Smooth muscle cell (in vitro differentiated cells): ENCODE data around the gene RGS13. TPM values are rescaled to one million over a fixed set of nuclear protein-coding genes. Genes with fewer than 3 reads are reported as not detected.

Experiments
- DNase-seq: peaks from one replicate; lab custom pipeline; 2025; ENCODE audit not compliant: unreplicated experiment; lab: John Stamatoyannopoulos, UW
- H2AFZ ChIP-seq: fragments of 200-600 bp; sonication (generic); 2 replicates; pipeline ENCODE4 v1.6.0; 2016; ENCODE audit warnings: antibody characterized with exemption, low read depth, mild to moderate bottlenecking
- H3F3A ChIP-seq: fragments of 200-600 bp; sonication (generic); 2 replicates; pipeline ENCODE4 v1.6.0; 2017; ENCODE audit warnings: antibody characterized with exemption, low read depth
- H3K27ac ChIP-seq: fragments of 200-600 bp; sonication (generic); 2 replicates; pipeline ENCODE4 v1.5.1; 2016; ENCODE audit warnings: low read depth, mild to moderate bottlenecking
- H3K27me3 ChIP-seq: fragments of 200-600 bp; sonication (generic); 2 replicates; pipeline ENCODE4 v1.6.1; 2016; ENCODE audit warnings: low read depth, mild to moderate bottlenecking
- H3K36me3 ChIP-seq: fragments of 200-600 bp; sonication (generic); 2 replicates; pipeline ENCODE4 v1.5.1; 2016; ENCODE audit warnings: low read depth
- H3K4me1 ChIP-seq: fragments of 200-600 bp; sonication (generic); 2 replicates; pipeline ENCODE4 v1.5.1; 2016; ENCODE audit warnings: low read depth
- H3K4me2 ChIP-seq: fragments of 200-600 bp; sonication (generic); 2 replicates; pipeline ENCODE4 v1.6.0; 2016; ENCODE audit warnings: mild to moderate bottlenecking
- H3K4me3 ChIP-seq: fragments of 200-600 bp; sonication (generic); 2 replicates; pipeline ENCODE4 v1.5.1; 2016; ENCODE audit warnings: mild to moderate bottlenecking
- H3K79me2 ChIP-seq: fragments of 200-600 bp; sonication (generic); 2 replicates; pipeline ENCODE4 v1.6.0; 2016; ENCODE audit warnings: low read depth, mild to moderate bottlenecking
- H3K9ac ChIP-seq: fragments of 200-600 bp; sonication (generic); 2 replicates; pipeline ENCODE4 v1.6.0; 2016; ENCODE audit warnings: low read depth
- H3K9me3 ChIP-seq: fragments of 200-600 bp; sonication (generic); replicated peaks from 2 replicates; pipeline ENCODE4 v1.5.1; 2016; ENCODE audit warnings: low read depth
- H4K20me1 ChIP-seq: fragments of 200-600 bp; sonication (generic); 2 replicates; pipeline ENCODE4 v1.6.0; 2016; ENCODE audit warnings: low read depth
- CTCF ChIP-seq: fragments of 200-600 bp; sonication (generic); IDR thresholded peaks from 2 replicates; pipeline ENCODE4 v1.5.1; 2017; ENCODE audit warnings: borderline replicate concordance, mild to moderate bottlenecking, antibody characterized with exemption; ENCODE audit not compliant: insufficient read depth, poor library complexity, severe bottlenecking
- WGBS: methylation state at CpG from one replicate; pipeline ENCODE4 v1.1.7; 2016; ENCODE audit warnings: low lambda C conversion rate; 5-methylcytosine and 5-hydroxymethylcytosine counted together
- polyA plus RNA-seq: library from polyadenylated mRNA; unstranded; fragments of >200 nt; fragmentation: Nextera tagmentation; extraction: Ambion mirVana; gene quantifications from 2 replicates; pipeline ENCODE4 v1.2.1, GENCODE V29; 2016
- total RNA-seq: library from RNA; depleted of rRNA; stranded (reverse); fragments of >200 nt; gene quantifications from 2 replicates; pipeline ENCODE4 v1.2.3, GENCODE V29; 2014

The RGS13 gene
- total and polyA plus RNA-seq, 2 experiments from 2014 or later: 0.45 TPM; not detected in 1

- WGBS: 90% methylated on average over 5 of the region's 5 CpGs
- Histone ChIP-seq H3K4me2 (no peak overlapping the region), H3K9ac (no peak overlapping the region), H3K27ac (no peak overlapping the region), H3K4me1 (no peaks in the 10 kb centered on the region), H2AFZ (no peak overlapping the region), H3K9me3 (no peaks in the 10 kb centered on the region), H3K4me3 (no peak overlapping the region), H4K20me1 (no peaks in the 10 kb centered on the region), H3K27me3 (no peaks in the 10 kb centered on the region), H3K36me3 (no peaks in the 10 kb centered on the region), H3K79me2 (no peaks in the 10 kb centered on the region), H3F3A (no peaks in the 10 kb centered on the region)
- no peak for DNase-seq
- no peak for TF ChIP-seq CTCF
Observed at GRCh38 chr1:192668409-192668983, 32.5 kb downstream of the RGS13 start.

GRCh38 chr1:192669174-192669573, 33.2 kb downstream of the RGS13 start:
- no peaks in the 10 kb centered on the region for H3K9me3 ChIP-seq
- no peaks in the 10 kb centered on the region for H3K36me3 ChIP-seq
- no peaks in the 10 kb centered on the region for H3K4me1 ChIP-seq
- H2AFZ ChIP-seq: no peak overlapping the region
- no peak overlapping the region for H3K4me3 ChIP-seq
- no peaks in the 10 kb centered on the region for H3K27me3 ChIP-seq
- H3F3A ChIP-seq: no peaks in the 10 kb centered on the region
- no peak overlapping the region for H3K4me2 ChIP-seq
- WGBS: 88% methylated on average over 1 of the region's 1 CpG
- DNase-seq: no peak
- H3K79me2 ChIP-seq: no peaks in the 10 kb centered on the region
- H3K9ac ChIP-seq: no peak overlapping the region
- H3K27ac ChIP-seq: no peak overlapping the region
- no peak for TF ChIP-seq CTCF
- no peaks in the 10 kb centered on the region for H4K20me1 ChIP-seq

- no peak overlapping the region for H2AFZ ChIP-seq
- H3K27ac ChIP-seq: no peak overlapping the region
- TF ChIP-seq CTCF: no peak
- no peaks in the 10 kb centered on the region for H3K4me1 ChIP-seq
- WGBS: 97% methylated on average over 1 of the region's 1 CpG
- no peaks in the 10 kb centered on the region for H3K79me2 ChIP-seq
- no peaks in the 10 kb centered on the region for H3F3A ChIP-seq
- H3K9me3 ChIP-seq: no peaks in the 10 kb centered on the region
- H3K36me3 ChIP-seq: no peaks in the 10 kb centered on the region
- no peak overlapping the region for H3K4me2 ChIP-seq
- no peaks in the 10 kb centered on the region for H4K20me1 ChIP-seq
- no peak overlapping the region for H3K4me3 ChIP-seq
- no peak for DNase-seq
- no peak overlapping the region for H3K9ac ChIP-seq
- H3K27me3 ChIP-seq: no peaks in the 10 kb centered on the region
Observed at GRCh38 chr1:192675716-192676115, 39.8 kb downstream of the RGS13 start.

- H2AFZ ChIP-seq: no peak overlapping the region
- DNase-seq: no peak
- no peak overlapping the region for H3K9ac ChIP-seq
Observed at GRCh38 chr1:192678099-192678498, 42.2 kb downstream of the RGS13 start.

More at GRCh38 chr1:192678099-192678498, 42.2 kb downstream of the RGS13 start:
- no peak overlapping the region for H3K27ac ChIP-seq
- H3K4me3 ChIP-seq: no peak overlapping the region
- no peak overlapping the region for H3K4me2 ChIP-seq
- no peaks in the 10 kb centered on the region for H3K79me2 ChIP-seq
- H3K9me3 ChIP-seq: no peaks in the 10 kb centered on the region
- H3F3A ChIP-seq: no peaks in the 10 kb centered on the region
- H4K20me1 ChIP-seq: no peaks in the 10 kb centered on the region
- no peak for TF ChIP-seq CTCF
- no peaks in the 10 kb centered on the region for H3K36me3 ChIP-seq
- H3K27me3 ChIP-seq: no peaks in the 10 kb centered on the region
- H3K4me1 ChIP-seq: no peaks in the 10 kb centered on the region
